Endothelial cell of umbilical vein (primary cell): ENCODE measurements around the gene MOCOS. TPM values are rescaled to one million over a fixed set of nuclear protein-coding genes. Genes with fewer than 3 reads are reported as not detected.

Experiments
- BruUV-seq: library from RNA; stranded (reverse); fragments of 400-500 nt; replicated peaks from 2 replicates; lab custom pipeline; 2021; lab: Mats Ljungman, UMichigan
- CTCF ChIA-PET: fragments of 300-600, 350-600 bp; sonication (Branson Sonifier 250); formaldehyde crosslinking; loops from one replicate; lab custom pipeline; 2021; ENCODE audit warnings: antibody characterized with exemption, inconsistent platforms; lab: Charles Lee
- POLR2A ChIA-PET: fragments of 300-600, 350-600 bp; sonication (Branson Sonifier 250); formaldehyde crosslinking; loops from one replicate; lab custom pipeline; 2021; ENCODE audit warnings: antibody characterized with exemption, inconsistent platforms; lab: Charles Lee
- DNase-seq: peaks from one replicate; pipeline ENCODE4 v3.0.0-alpha.2; 2011; ENCODE audit warnings: low read depth, low spot score
- FAIRE-seq: peaks from 2 replicates; lab custom pipeline; 2011; peaks lifted over from hg19 to GRCh38; lab: Jason Lieb, UNC
- H2AFZ ChIP-seq: 2 replicates; pipeline ENCODE4 v1.6.0; 2012; ENCODE audit warnings: low read depth, low read length, control low read depth, inconsistent platforms
- H3K27ac ChIP-seq: 2 replicates; pipeline ENCODE4 v1.5.1; 2011; ENCODE audit warnings: low read depth, mild to moderate bottlenecking, control low read depth, low read length, moderate library complexity; ENCODE audit not compliant: insufficient read depth
- H3K27me3 ChIP-seq, 2 experiments: 2 replicates each; pipeline versions ENCODE4 v1.6.0 to v1.6.1; 2011; ENCODE audit warnings: low read length in 2 of 2, mixed read lengths in 1 of 2; ENCODE audit not compliant: control insufficient read depth in 2 of 2, insufficient read depth in 2 of 2
- H3K36me3 ChIP-seq, 2 experiments: 2 replicates in 1 of 2; 3 replicates in 1 of 2; pipeline ENCODE4 v1.5.1; 2011; ENCODE audit warnings: low read length in 2 of 2, mild to moderate bottlenecking in 1 of 2, moderate library complexity in 1 of 2; ENCODE audit not compliant: control insufficient read depth in 2 of 2, insufficient read depth in 2 of 2; ENCODE audit errors: extremely low read depth in 1 of 2
- H3K4me1 ChIP-seq: 3 replicates; pipeline ENCODE4 v1.5.1; 2011; ENCODE audit warnings: mild to moderate bottlenecking, low read length; ENCODE audit not compliant: control insufficient read depth, insufficient read depth; ENCODE audit errors: extremely low read depth
- H3K4me2 ChIP-seq: 2 replicates; pipeline ENCODE4 v1.6.1; 2011; ENCODE audit warnings: low read length, control low read depth, mixed read lengths; ENCODE audit not compliant: insufficient read depth
- H3K4me3 ChIP-seq, 3 experiments: fragments of 200-600 bp in 1 of 3; sonication (generic), shearing (Covaris generic) in 1 of 3; replicated peaks in 1 of 3; 2 replicates each; pipeline ENCODE4 v1.5.1; 2011 to 2016; ENCODE audit warnings: control low read depth in 3 of 3, low read length in 3 of 3, mild to moderate bottlenecking in 2 of 3, inconsistent platforms in 1 of 3, low read depth in 1 of 3, moderate library complexity in 1 of 3; ENCODE audit not compliant: insufficient read depth in 1 of 3
- H3K79me2 ChIP-seq: 2 replicates; pipeline ENCODE4 v1.6.0; 2012; ENCODE audit warnings: low read length, inconsistent platforms; ENCODE audit not compliant: control insufficient read depth, insufficient read depth
- H3K9ac ChIP-seq: replicated peaks from 2 replicates; pipeline ENCODE3; 2011; ENCODE audit warnings: low read length, control low read depth; ENCODE audit not compliant: insufficient read depth; ENCODE audit errors: extremely low read depth
- H3K9me1 ChIP-seq: replicated peaks from 3 replicates; pipeline ENCODE4 v1.6.0; 2011; ENCODE audit warnings: mild to moderate bottlenecking, low read length; ENCODE audit not compliant: control insufficient read depth, insufficient read depth; ENCODE audit errors: extremely low read depth
- H3K9me3 ChIP-seq: replicated peaks from 2 replicates; pipeline ENCODE4 v1.5.1; 2012; ENCODE audit warnings: low read length, inconsistent platforms; ENCODE audit not compliant: control insufficient read depth, insufficient read depth
- H4K20me1 ChIP-seq: replicated peaks from 2 replicates; pipeline ENCODE3; 2011; ENCODE audit warnings: mild to moderate bottlenecking, low read length; ENCODE audit not compliant: control insufficient read depth, insufficient read depth; ENCODE audit errors: extremely low read depth
- CTCF ChIP-seq, 2 donors: IDR thresholded peaks; 1 replicate in 1 of 2; 2 replicates in 1 of 2; pipeline ENCODE4 v1.5.1; 2011; ENCODE audit warnings: low read length in 2 of 2, mild to moderate bottlenecking in 2 of 2, moderate library complexity in 2 of 2, control low read depth in 1 of 2, inconsistent platforms in 1 of 2, low read depth in 1 of 2; ENCODE audit not compliant: insufficient read depth in 1 of 2; ENCODE audit errors: extremely low read depth in 1 of 2
- EZH2 ChIP-seq: IDR thresholded peaks from 2 replicates; pipeline ENCODE4 v1.6.1; 2012; ENCODE audit warnings: borderline replicate concordance, low read depth, mild to moderate bottlenecking, moderate library complexity, low read length, inconsistent platforms; ENCODE audit not compliant: severe bottlenecking
- FOS ChIP-seq: IDR thresholded peaks from 2 replicates; pipeline ENCODE4 v1.6.1; 2011; ENCODE audit warnings: mild to moderate bottlenecking, low read length, moderate library complexity, borderline replicate concordance; ENCODE audit not compliant: insufficient read depth
- GATA2 ChIP-seq: IDR thresholded peaks from 2 replicates; pipeline ENCODE4 v1.7.0; 2011; ENCODE audit warnings: low read depth, mild to moderate bottlenecking, moderate library complexity, mixed read lengths, low read length; ENCODE audit not compliant: insufficient read length, insufficient read depth
- JUN ChIP-seq: IDR thresholded peaks from 2 replicates; pipeline ENCODE4 v1.6.1; 2011; ENCODE audit warnings: borderline replicate concordance, low read depth; ENCODE audit not compliant: insufficient read length, insufficient read depth
- MAX ChIP-seq: IDR thresholded peaks from 2 replicates; pipeline ENCODE4 v1.6.1; 2011; ENCODE audit not compliant: insufficient read depth, insufficient read length
- MYC ChIP-seq: IDR thresholded peaks from one replicate; pipeline ENCODE4 v1.6.1; 2011; ENCODE audit warnings: mild to moderate bottlenecking, low read depth, low read length
- POLR2A ChIP-seq: IDR thresholded peaks from 2 replicates; pipeline ENCODE4 v1.6.1; 2012; ENCODE audit warnings: low read depth, mild to moderate bottlenecking, control low read depth, low read length
- POLR2AphosphoS5 ChIP-seq: IDR thresholded peaks from 2 replicates; pipeline ENCODE4 v1.6.1; 2012; ENCODE audit warnings: low read depth, mild to moderate bottlenecking, control low read depth, low read length, moderate library complexity; ENCODE audit not compliant: insufficient read depth
- dilution Hi-C: fragments of 300-500 bp; cut with MboI; formaldehyde crosslinking; loops from one replicate; pipeline ENCODE4 v1.15.0; 2019; ENCODE audit warnings: low sequenced_read_pairs; ENCODE audit not compliant: extremely low pct_ligation_motif_present
- intact Hi-C: fragments of 100-400 bp; cut with micrococcal nuclease; formaldehyde crosslinking; loops from one replicate; pipeline ENCODE4 v1.10.0; 2022
- polyA plus RNA-seq, 4 experiments: library from polyadenylated mRNA; depleted of rRNA in 3 of 4; stranded (reverse) in 3 of 4; unstranded in 1 of 4; fragments of >200 nt; gene quantifications; 2 replicates each; pipeline versions ENCODE4 v1.2.1 to v1.2.3, GENCODE V29; 2011 to 2012; ENCODE audit warnings: missing spikeins in 1 of 4
- total RNA-seq: library from RNA; stranded (reverse); gene quantifications from 2 replicates; pipeline ENCODE4 v1.2.3, GENCODE V29; 2021

Gene MOCOS
- total and polyA plus RNA-seq, 2 donors (not counting 3 experiments of a cell fraction or from before 2014, with no cell fraction given) = 0.18 to 0.88 TPM

DNA sequence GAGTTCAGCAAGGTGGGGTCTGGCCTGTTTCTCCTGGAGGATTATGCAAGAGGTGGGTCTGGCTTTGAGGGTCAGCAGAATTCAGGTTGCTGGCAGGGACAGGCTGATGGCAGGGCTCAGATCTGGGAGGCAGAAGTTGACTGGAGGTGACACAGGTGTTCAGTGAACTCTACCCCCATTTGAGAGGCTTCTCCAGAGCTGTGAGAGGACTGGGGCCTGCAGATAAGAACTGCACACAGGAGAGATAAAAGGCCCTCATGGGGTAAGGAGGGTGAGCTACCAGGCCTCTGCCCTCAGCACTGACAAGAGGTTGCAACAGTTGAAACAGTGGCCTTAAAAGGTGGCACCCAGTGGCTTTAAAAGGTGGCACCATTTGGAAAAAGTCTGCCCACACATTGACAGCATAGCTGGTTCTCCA, 13.1 kb downstream of the MOCOS start:
- Histone ChIP-seq H2AFZ (no peak overlapping the region), H3K27me3 (peaks cover 0 to 1% of the 10 kb centered on the region in 2 experiments), H3K79me2 (no peaks in the 10 kb centered on the region), H3K4me3 (no peak overlapping the region), H3K9me1 (no peaks in the 10 kb centered on the region), H3K9ac (no peak overlapping the region), H3K9me3 (no peaks in the 10 kb centered on the region), H3K4me2 (no peak overlapping the region), H4K20me1 (no peaks in the 10 kb centered on the region), H3K27ac (no peak overlapping the region), H3K36me3 (no peaks in the 10 kb centered on the region), H3K4me1 (no peaks in the 10 kb centered on the region)
- dilution Hi-C loops = no loop called here
- DNase-seq (no peak), FAIRE-seq (no peak)
- intact Hi-C loops = no loop called here
- ChIA-PET CTCF (no interaction called here), POLR2A (no interaction called here)
- TF ChIP-seq GATA2 (no peak), JUN (no peak), FOS (no peak), MAX (no peak), POLR2A (no peak), EZH2 (no peak), CTCF (IDR thresholded peaks at IDR 0.05; ENCODE audit: extremely low read depth in 1 of 2, insufficient read depth in 1 of 2, low read depth in 1 of 2, low read length in 2 of 2) (no peak), POLR2AphosphoS5 (no peak), MYC (no peak)
- no TSS peak for BruUV-seq
